GM18873 (cell line): ENCODE results near the gene DZIP3.
"Not testable (repeated sequence)": the region's sequence is repeated elsewhere in the genome, so short reads cannot be mapped to it uniquely, and the experiment has no call there.

ENCODE experiments used
- ATAC-seq: cut with Tn5 transposase; IDR thresholded peaks from one replicate; pipeline ENCODE4 v1.9.1; 2021; ENCODE audit warnings: mild to moderate bottlenecking, moderate library complexity, moderate number of reproducible peaks; ENCODE audit not compliant: unreplicated experiment, low FRiP score

The DZIP3 gene

GRCh38 chr3:108595321-108595720 is 5.8 kb downstream of the DZIP3 start:
- ATAC-seq, result no peak

GRCh38 chr3:108598375-108598774 is 8.9 kb downstream of the DZIP3 start:
- ATAC-seq, result no peak

GRCh38 chr3:108599677-108600409 is 10.3 kb downstream of the DZIP3 start:
- ATAC-seq, result no peak

- ATAC-seq, result no peak
Observed at GRCh38 chr3:108602249-108602934, 12.9 kb downstream of the DZIP3 start.

GRCh38 chr3:108602935-108603294 is 13.4 kb downstream of the DZIP3 start:
- ATAC-seq, result no peak

- ATAC-seq, result no peak
Observed at GRCh38 chr3:108603691-108604090, 14.2 kb downstream of the DZIP3 start.

GRCh38 chr3:108605028-108605427 is 15.5 kb downstream of the DZIP3 start:
- ATAC-seq, result no peak

- no peak for ATAC-seq
Observed at GRCh38 chr3:108605491-108605890, 16.0 kb downstream of the DZIP3 start.

- no peak for ATAC-seq
Observed at GRCh38 chr3:108608750-108609149, 19.2 kb downstream of the DZIP3 start.

GRCh38 chr3:108610651-108611050 is 21.1 kb downstream of the DZIP3 start:
- no peak for ATAC-seq

- not testable (repeated sequence) for ATAC-seq
Observed at GRCh38 chr3:108616090-108616489, 26.6 kb downstream of the DZIP3 start.

- no peak for ATAC-seq
Observed at GRCh38 chr3:108620250-108620649, 30.7 kb downstream of the DZIP3 start.

GRCh38 chr3:108623504-108623903 is 34.0 kb downstream of the DZIP3 start:
- ATAC-seq, result no peak

- ATAC-seq, result no peak
Observed at GRCh38 chr3:108629974-108630373, 40.5 kb downstream of the DZIP3 start.

GRCh38 chr3:108642526-108642925 is 53.0 kb downstream of the DZIP3 start:
- ATAC-seq, result no peak

- no peak for ATAC-seq
Observed at GRCh38 chr3:108645364-108645763, 55.8 kb downstream of the DZIP3 start.

- ATAC-seq, result not testable (repeated sequence)
Observed at GRCh38 chr3:108655664-108656063, 66.1 kb downstream of the DZIP3 start.

GRCh38 chr3:108661699-108662098 is 72.2 kb downstream of the DZIP3 start:
- no peak for ATAC-seq

GRCh38 chr3:108662142-108662738 is 72.7 kb downstream of the DZIP3 start:
- ATAC-seq, result no peak

- ATAC-seq, result no peak
Observed at GRCh38 chr3:108664266-108664665, 74.7 kb downstream of the DZIP3 start.

GRCh38 chr3:108667312-108667711 is 77.8 kb downstream of the DZIP3 start:
- ATAC-seq, result no peak

GRCh38 chr3:108669208-108669607 is 79.7 kb downstream of the DZIP3 start:
- ATAC-seq, result no peak
